HEK293T (cell line): Measurements from ENCODE around the gene TIPARP.

Experiments
- CTCF ChIA-PET: fragments of 350-600 bp; formaldehyde crosslinking; extraction: SDS; loops from one replicate; lab custom pipeline; 2021; ENCODE audit warnings: antibody characterized with exemption, inconsistent platforms; lab: Yijun Ruan, JAX
- POLR2A ChIA-PET: fragments of 350-600 bp; formaldehyde crosslinking; extraction: SDS; loops from one replicate; lab custom pipeline; 2020; ENCODE audit warnings: antibody characterized with exemption, inconsistent platforms; lab: Yijun Ruan, JAX
- DNase-seq: peaks from one replicate; pipeline ENCODE4 v3.0.0; 2012; ENCODE audit warnings: mixed read lengths; ENCODE audit errors: extremely low spot score
- ARNT ChIP-seq: fragments of 450-650 bp; IDR thresholded peaks from 2 replicates; pipeline ENCODE4 v1.6.1; 2017; ENCODE audit warnings: mild to moderate bottlenecking
- BHLHE40 ChIP-seq: fragments of 450-650 bp; IDR thresholded peaks from 2 replicates; pipeline ENCODE4 v1.6.1; 2016; ENCODE audit warnings: mild to moderate bottlenecking, moderate library complexity, borderline replicate concordance
- CTBP1 ChIP-seq: fragments of 450-650 bp; IDR thresholded peaks from 2 replicates; pipeline ENCODE4 v1.6.1; 2016; ENCODE audit warnings: borderline replicate concordance
- ELF4 ChIP-seq: fragments of 450-650 bp; IDR thresholded peaks from 2 replicates; pipeline ENCODE4 v1.6.1; 2017; ENCODE audit warnings: antibody characterized with exemption
- FOXA1 ChIP-seq: fragments of 450-650 bp; IDR thresholded peaks from 2 replicates; pipeline ENCODE4 v1.6.1; 2016; ENCODE audit warnings: mild to moderate bottlenecking
- FOXK2 ChIP-seq: fragments of 450-650 bp; IDR thresholded peaks from 2 replicates; pipeline ENCODE4 v1.6.1; 2016; ENCODE audit warnings: mild to moderate bottlenecking
- FOXM1 ChIP-seq: fragments of 450-650 bp; IDR thresholded peaks from 2 replicates; pipeline ENCODE4 v1.6.1; 2017; ENCODE audit warnings: mild to moderate bottlenecking, borderline replicate concordance
- HDGF ChIP-seq: fragments of 450-650 bp; IDR thresholded peaks from 2 replicates; pipeline ENCODE4 v1.6.1; 2017; ENCODE audit warnings: antibody characterized with exemption, borderline replicate concordance
- L3MBTL2 ChIP-seq: fragments of 450-650 bp; conservative IDR thresholded peaks from 2 replicates; pipeline ENCODE4 v1.6.1; 2016; ENCODE audit warnings: mild to moderate bottlenecking
- LEF1 ChIP-seq: fragments of 450-650 bp; IDR thresholded peaks from 2 replicates; pipeline ENCODE4 v1.6.1; 2017; ENCODE audit warnings: mild to moderate bottlenecking, borderline replicate concordance
- NFRKB ChIP-seq: fragments of 450-650 bp; IDR thresholded peaks from 2 replicates; pipeline ENCODE4 v1.6.1; 2016; ENCODE audit warnings: mild to moderate bottlenecking, moderate library complexity
- PKNOX1 ChIP-seq: fragments of 450-650 bp; IDR thresholded peaks from 2 replicates; pipeline ENCODE4 v1.6.1; 2016
- SP1 ChIP-seq: fragments of 450-650 bp; IDR thresholded peaks from 2 replicates; pipeline ENCODE4 v1.6.1; 2017
- SUZ12 ChIP-seq: fragments of 450-650 bp; IDR thresholded peaks from 2 replicates; pipeline ENCODE4 v1.6.1; 2016; ENCODE audit warnings: mild to moderate bottlenecking
- TARDBP ChIP-seq: fragments of 450-650 bp; IDR thresholded peaks from 2 replicates; pipeline ENCODE4 v1.6.1; 2016
- ZNF384 ChIP-seq: fragments of 450-650 bp; IDR thresholded peaks from 2 replicates; pipeline ENCODE4 v1.6.1; 2016

TIPARP gene

DNA sequence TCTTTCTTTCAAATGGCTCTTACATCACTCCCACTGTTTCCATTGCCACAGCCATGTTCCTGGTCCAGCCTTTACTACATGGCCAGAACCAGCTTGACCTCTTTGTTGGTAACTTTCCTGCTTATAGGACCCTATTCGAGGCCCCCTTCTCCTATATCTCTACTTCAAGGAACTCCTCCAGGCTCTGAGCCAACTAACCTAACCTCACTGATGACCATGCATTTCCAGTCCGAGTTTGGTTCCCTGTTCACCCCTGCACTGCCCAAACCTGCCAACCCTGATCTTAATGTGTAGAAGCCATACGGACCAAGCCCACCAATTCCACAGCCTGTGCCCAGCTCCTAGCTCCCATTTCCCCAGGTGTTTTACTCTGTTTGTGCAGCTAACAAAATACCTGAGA, 38.4 kb upstream of the TIPARP start:
- TF ChIP-seq FOXK2 (no peak), L3MBTL2 (no peak), SP1 (no peak), FOXM1 (no peak), ELF4 (no peak), LEF1 (no peak), FOXA1 (no peak), CTBP1 (no peak), PKNOX1 (no peak), ARNT (no peak)
- CTCF ChIA-PET, result no interaction called here
- no peak for DNase-seq
- POLR2A ChIA-PET, result no interaction called here

- no peak for DNase-seq
- ChIA-PET POLR2A (no interaction called here), CTCF (no interaction called here)
- TF ChIP-seq SUZ12, result no peak
- no peak for TF ChIP-seq FOXA1
- TF ChIP-seq ARNT, result no peak
- TF ChIP-seq CTBP1, result no peak
- no peak for TF ChIP-seq TARDBP
Measured at GRCh38 chr3:156637480-156638022, 36.8 kb upstream of the TIPARP start.

- no peak for DNase-seq
- ChIA-PET POLR2A (no interaction called here), CTCF (no interaction called here)
- TF ChIP-seq BHLHE40 (no peak), FOXK2 (no peak), FOXM1 (no peak), CTBP1 (no peak), SP1 (no peak), HDGF (no peak), NFRKB (no peak), ELF4 (no peak), LEF1 (no peak), ZNF384 (no peak), L3MBTL2 (no peak), ARNT (no peak), TARDBP (no peak), PKNOX1 (no peak)
Measured at GRCh38 chr3:156638271-156638670, 36.1 kb upstream of the TIPARP start.

DNA sequence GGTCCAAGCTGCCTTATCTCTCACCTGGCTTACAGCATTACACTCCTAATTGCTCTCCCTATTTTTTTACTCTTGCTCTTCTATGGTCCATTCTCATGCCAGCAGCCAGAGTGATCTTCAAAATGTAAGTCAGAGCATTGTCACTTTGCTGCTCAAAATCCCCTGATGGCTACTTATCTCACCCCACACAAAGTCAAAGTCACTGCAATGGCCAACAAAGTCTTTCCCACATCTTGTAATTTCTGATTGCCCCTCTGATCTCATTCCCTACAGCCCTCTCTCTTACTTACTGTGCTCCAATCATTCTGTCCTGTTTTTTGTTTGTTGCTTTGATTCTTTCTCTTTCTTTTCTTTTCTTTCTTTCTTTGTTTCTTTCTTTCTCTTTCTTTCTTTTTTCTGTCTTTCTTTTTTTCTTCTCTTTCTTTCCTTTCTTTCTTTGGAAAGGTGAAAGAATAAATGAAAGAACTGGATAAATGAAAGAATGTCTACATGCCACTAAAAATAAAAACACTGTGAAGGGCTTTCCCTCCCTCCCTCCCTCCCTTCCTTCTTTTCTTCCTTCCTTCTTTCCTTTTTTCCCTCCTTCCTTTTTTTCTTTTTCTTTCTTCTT, 34.9 kb upstream of the TIPARP start:
- POLR2A ChIA-PET, result no interaction called here
- no peak for DNase-seq
- TF ChIP-seq HDGF (no peak), FOXM1 (no peak), FOXK2 (no peak), ARNT (no peak), TARDBP (no peak), SUZ12 (no peak), NFRKB (no peak), L3MBTL2 (no peak), SP1 (no peak), BHLHE40 (no peak), CTBP1 (no peak), PKNOX1 (no peak)
- CTCF ChIA-PET, result no interaction called here

GRCh38 chr3:156641618-156641975, 32.8 kb upstream of the TIPARP start:
- TF ChIP-seq HDGF, result no peak
- no peak for TF ChIP-seq PKNOX1
- TF ChIP-seq ZNF384, result no peak
- no peak for TF ChIP-seq FOXA1
- no peak for TF ChIP-seq BHLHE40
- no peak for TF ChIP-seq NFRKB
- TF ChIP-seq TARDBP, result no peak
- TF ChIP-seq FOXM1, result no peak
- no peak for TF ChIP-seq SUZ12
- TF ChIP-seq LEF1, result no peak
- no peak for TF ChIP-seq FOXK2
- no peak for TF ChIP-seq SP1
- no peak for TF ChIP-seq L3MBTL2
- no peak for TF ChIP-seq CTBP1
- TF ChIP-seq ARNT, result no peak
- TF ChIP-seq ELF4, result no peak
- CTCF ChIA-PET, result no interaction called here
- no peak for DNase-seq
- POLR2A ChIA-PET, result no interaction called here
